SK-N-SH (cell line): ENCODE results near the gene TMEM38A.

Experiments
- RAD21 ChIP-seq: IDR thresholded peaks from 2 replicates; pipeline ENCODE4 v1.6.1; 2012; ENCODE audit warnings: mild to moderate bottlenecking, low read length
- TF ChIP-seq, protein P1 (sequence below): fragments of 200-600 bp; sonication (generic); IDR thresholded peaks from 2 replicates; pipeline ENCODE4 v1.6.1; 2017; ENCODE audit warnings: antibody characterized with exemption, mild to moderate bottlenecking, moderate library complexity
- TF ChIP-seq, protein P2 (sequence below): IDR thresholded peaks from 2 replicates; pipeline ENCODE4 v1.4.0; 2012; ENCODE audit warnings: low read depth

DNA sequence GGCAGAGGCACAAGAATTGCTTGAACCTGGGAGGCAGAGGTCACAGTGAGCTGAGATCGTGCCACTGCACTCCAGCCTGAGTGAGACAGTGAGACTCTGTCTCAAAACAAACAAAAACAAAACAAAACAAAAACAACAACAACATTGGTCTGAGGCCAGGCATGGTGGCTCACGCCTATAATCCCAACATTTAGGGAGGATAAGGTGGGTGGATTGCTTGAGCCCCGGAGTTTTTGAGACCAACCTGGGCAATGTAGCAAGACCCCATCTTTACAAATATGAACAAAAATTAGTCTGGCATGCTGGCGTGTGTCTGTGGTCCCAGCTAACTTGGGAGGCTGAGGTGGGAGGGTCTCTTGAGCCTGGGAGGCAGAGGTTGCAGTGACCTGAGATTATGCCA is 42.7 kb downstream of the TMEM38A start:
- no peak for TF ChIP-seq RAD21
- TF ChIP-seq, protein P1, sequence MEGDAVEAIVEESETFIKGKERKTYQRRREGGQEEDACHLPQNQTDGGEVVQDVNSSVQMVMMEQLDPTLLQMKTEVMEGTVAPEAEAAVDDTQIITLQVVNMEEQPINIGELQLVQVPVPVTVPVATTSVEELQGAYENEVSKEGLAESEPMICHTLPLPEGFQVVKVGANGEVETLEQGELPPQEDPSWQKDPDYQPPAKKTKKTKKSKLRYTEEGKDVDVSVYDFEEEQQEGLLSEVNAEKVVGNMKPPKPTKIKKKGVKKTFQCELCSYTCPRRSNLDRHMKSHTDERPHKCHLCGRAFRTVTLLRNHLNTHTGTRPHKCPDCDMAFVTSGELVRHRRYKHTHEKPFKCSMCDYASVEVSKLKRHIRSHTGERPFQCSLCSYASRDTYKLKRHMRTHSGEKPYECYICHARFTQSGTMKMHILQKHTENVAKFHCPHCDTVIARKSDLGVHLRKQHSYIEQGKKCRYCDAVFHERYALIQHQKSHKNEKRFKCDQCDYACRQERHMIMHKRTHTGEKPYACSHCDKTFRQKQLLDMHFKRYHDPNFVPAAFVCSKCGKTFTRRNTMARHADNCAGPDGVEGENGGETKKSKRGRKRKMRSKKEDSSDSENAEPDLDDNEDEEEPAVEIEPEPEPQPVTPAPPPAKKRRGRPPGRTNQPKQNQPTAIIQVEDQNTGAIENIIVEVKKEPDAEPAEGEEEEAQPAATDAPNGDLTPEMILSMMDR = no peak
- TF ChIP-seq, protein P2, sequence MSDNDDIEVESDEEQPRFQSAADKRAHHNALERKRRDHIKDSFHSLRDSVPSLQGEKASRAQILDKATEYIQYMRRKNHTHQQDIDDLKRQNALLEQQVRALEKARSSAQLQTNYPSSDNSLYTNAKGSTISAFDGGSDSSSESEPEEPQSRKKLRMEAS = no peak
